Colon (tissue), 2 donors: Measurements from ENCODE around the gene MTMR8.

Source experiments
- FAIRE-seq: peaks from 2 replicates; lab custom pipeline; 2012; peaks lifted over from hg19 to GRCh38; lab: Jason Lieb, UNC
- donor health status: control.
- donor health status: control.

Gene MTMR8

GRCh38 chrX:64306712-64307111 lies 88.5 kb downstream of the MTMR8 start:
- FAIRE-seq: no peak

- no peak for FAIRE-seq
Measured at GRCh38 chrX:64291123-64291522, 104.1 kb downstream of the MTMR8 start.

- FAIRE-seq: no peak
Measured at GRCh38 chrX:64265265-64265664, 130.0 kb downstream of the MTMR8 start.

GRCh38 chrX:64230123-64230970 lies 164.9 kb downstream of the MTMR8 start, which contains the start of gene ASB12:
Gene ASB12, minus strand, starts transcription at chrX:64230607. Its CDS starts 4,957 bp downstream, at chrX:64225650.
- FAIRE-seq: no peak

GRCh38 chrX:64229154-64229553 lies 166.1 kb downstream of the MTMR8 start:
- no peak for FAIRE-seq
